ENCODE measurements around the gene AGAP9.
"Not testable (repeated sequence)": the region's sequence is repeated elsewhere in the genome, so short reads cannot be mapped to it uniquely, and the experiment has no call there.

The AGAP9 gene

GRCh38 chr10:47523475-47523874 is at the start of gene AGAP9:
TSS of gene AGAP9 (minus strand) at chr10:47523638. CDS start at chr10:47523526, 112 bp downstream.
- not testable (repeated sequence) for TF ChIP-seq GATA3, GATA2 (IDR thresholded peaks at IDR 0.05; ENCODE audit: low read depth, low read length)

GRCh38 chr10:47491600-47491999 is 31.8 kb downstream of the AGAP9 start, which contains the start of gene FAM25G:
TSS of gene FAM25G (minus strand) at chr10:47491700. CDS start at chr10:47491674, 26 bp downstream.
- not testable (repeated sequence) for TF ChIP-seq GATA3, GATA2 (IDR thresholded peaks at IDR 0.05; ENCODE audit: low read depth, low read length)

GRCh38 chr10:47483923-47484322 is 39.5 kb downstream of the AGAP9 start, which contains the start of gene ANXA8:
TSS of gene ANXA8 (minus strand) at chr10:47484115. CDS start at chr10:47483933, 182 bp downstream.
- TF ChIP-seq GATA2, GATA3 (IDR thresholded peaks at IDR 0.05; ENCODE audit: low read depth, low read length): not testable (repeated sequence)

GRCh38 chr10:47458466-47459154 is 64.8 kb downstream of the AGAP9 start:
- TF ChIP-seq GATA3 (IDR thresholded peaks at IDR 0.05; ENCODE audit: low read depth, low read length) (no peak), GATA2 (IDR thresholded peaks at IDR 0.05; ENCODE audit: low read depth, low read length) (no peak)

- TF ChIP-seq GATA3 (IDR thresholded peaks at IDR 0.05; ENCODE audit: low read depth, low read length) = no peak
- TF ChIP-seq GATA2 (IDR thresholded peaks at IDR 0.05; ENCODE audit: low read depth, low read length) = no peak
These were observed 65.6 kb downstream of the AGAP9 start for GRCh38 chr10:47457826-47458225.

- no peak for TF ChIP-seq GATA3 (IDR thresholded peaks at IDR 0.05; ENCODE audit: low read depth, low read length)
- no peak for TF ChIP-seq GATA2 (IDR thresholded peaks at IDR 0.05; ENCODE audit: low read depth, low read length)
These were observed 66.0 kb downstream of the AGAP9 start for GRCh38 chr10:47457528-47457820.

- TF ChIP-seq GATA3 (IDR thresholded peaks at IDR 0.05; ENCODE audit: low read depth, low read length) (no peak), GATA2 (IDR thresholded peaks at IDR 0.05; ENCODE audit: low read depth, low read length) (no peak)
These were observed 66.5 kb downstream of the AGAP9 start for GRCh38 chr10:47456794-47457527.

GRCh38 chr10:47456079-47456785 is 67.2 kb downstream of the AGAP9 start:
- TF ChIP-seq GATA3 (IDR thresholded peaks at IDR 0.05; ENCODE audit: low read depth, low read length) (no peak), GATA2 (IDR thresholded peaks at IDR 0.05; ENCODE audit: low read depth, low read length) (no peak)

- TF ChIP-seq GATA2 (IDR thresholded peaks at IDR 0.05; ENCODE audit: low read depth, low read length) (no peak), GATA3 (IDR thresholded peaks at IDR 0.05; ENCODE audit: low read depth, low read length) (no peak)
These were observed 68.7 kb downstream of the AGAP9 start for GRCh38 chr10:47454780-47455058.

- no peak for TF ChIP-seq GATA3 (IDR thresholded peaks at IDR 0.05; ENCODE audit: low read depth, low read length)
- no peak for TF ChIP-seq GATA2 (IDR thresholded peaks at IDR 0.05; ENCODE audit: low read depth, low read length)
These were observed 69.2 kb downstream of the AGAP9 start for GRCh38 chr10:47454008-47454779.

GRCh38 chr10:47453141-47454007 is 70.1 kb downstream of the AGAP9 start:
- TF ChIP-seq GATA3 (IDR thresholded peaks at IDR 0.05; ENCODE audit: low read depth, low read length) = no peak
- TF ChIP-seq GATA2 (IDR thresholded peaks at IDR 0.05; ENCODE audit: low read depth, low read length) = no peak

- TF ChIP-seq GATA2 (IDR thresholded peaks at IDR 0.05; ENCODE audit: low read depth, low read length) (no peak), GATA3 (IDR thresholded peaks at IDR 0.05; ENCODE audit: low read depth, low read length) (no peak)
These were observed 70.8 kb downstream of the AGAP9 start for GRCh38 chr10:47452495-47453140.

Data from SH-SY5Y (cell line).